ENCODE measurements around the gene TRNT1. TPM values are rescaled to one million over a fixed set of nuclear protein-coding genes. Genes with fewer than 3 reads are reported as not detected.
A peak's percentile ranks its signal among the peaks of the same experiment; 100 is the strongest.

The TRNT1 gene
- total RNA-seq: 11.2 TPM
- long read RNA-seq, transcript TRNT1-201 (8 exons, 2,276 nt): major isoform, 6 of 11 reads
- long read RNA-seq, partial matches to known transcripts: 2 of 11 reads
- long read RNA-seq, other reads (novel, unspliced or antisense): 3 of 11 reads

DNA sequence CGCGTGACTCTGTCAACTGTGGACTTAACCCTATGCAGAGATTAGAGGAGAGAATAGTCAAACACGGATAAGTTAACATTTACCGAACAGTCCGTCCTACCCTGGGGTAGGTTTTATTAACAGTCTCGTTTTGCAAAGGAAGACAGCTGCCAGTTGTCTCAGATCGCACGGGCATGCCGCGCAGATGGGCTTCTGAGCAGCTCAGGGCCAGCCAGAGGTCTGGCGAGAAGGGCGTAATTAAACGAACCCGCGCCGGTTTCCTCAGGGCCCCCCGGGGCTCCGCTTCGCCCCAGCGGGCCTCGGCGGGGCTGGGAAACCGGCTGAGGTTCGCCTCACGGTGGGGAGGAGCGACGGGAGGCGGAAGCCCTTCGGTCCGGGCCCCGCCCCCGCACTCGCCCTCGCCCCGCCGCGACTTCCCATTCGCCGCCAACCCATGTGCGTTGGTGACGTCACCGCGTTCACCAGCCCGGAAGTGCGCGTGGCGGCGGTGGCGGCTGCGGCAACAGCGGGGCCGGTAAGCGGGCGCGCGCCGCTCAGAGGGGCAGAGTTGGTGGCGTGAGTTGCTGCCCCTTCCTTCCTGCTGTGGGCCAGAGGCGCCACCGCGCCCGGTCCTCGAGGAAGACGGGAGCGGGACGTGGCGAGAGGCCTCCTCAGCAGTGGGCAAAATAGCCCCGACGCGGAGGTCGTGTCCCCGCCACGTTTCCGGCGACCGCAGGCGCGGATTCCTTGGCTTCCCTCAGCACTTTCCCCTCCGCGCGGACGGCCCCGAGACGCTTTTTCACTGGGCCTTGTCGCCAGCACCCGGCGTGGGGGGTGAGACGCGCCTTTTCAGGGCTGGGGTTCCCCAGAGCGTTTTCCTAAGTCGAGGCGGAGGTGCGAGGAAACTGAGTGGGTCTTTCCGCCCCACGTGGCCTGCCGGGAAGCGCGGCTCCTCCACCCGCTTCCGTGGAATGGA is at the start of gene TRNT1:
Gene TRNT1 (plus strand): TSS at position 464 of the 955 bp plus-strand sequence. CDS start 2,101 bp downstream, outside the sequence.
- ATAC-seq: peak; percentile 99
- intact Hi-C loops (cut with DNase I): loop anchor here (10.0 kb wide), 1 partner anchor 48 kb away; the partner anchor contains the start of gene CRBN

DNA sequence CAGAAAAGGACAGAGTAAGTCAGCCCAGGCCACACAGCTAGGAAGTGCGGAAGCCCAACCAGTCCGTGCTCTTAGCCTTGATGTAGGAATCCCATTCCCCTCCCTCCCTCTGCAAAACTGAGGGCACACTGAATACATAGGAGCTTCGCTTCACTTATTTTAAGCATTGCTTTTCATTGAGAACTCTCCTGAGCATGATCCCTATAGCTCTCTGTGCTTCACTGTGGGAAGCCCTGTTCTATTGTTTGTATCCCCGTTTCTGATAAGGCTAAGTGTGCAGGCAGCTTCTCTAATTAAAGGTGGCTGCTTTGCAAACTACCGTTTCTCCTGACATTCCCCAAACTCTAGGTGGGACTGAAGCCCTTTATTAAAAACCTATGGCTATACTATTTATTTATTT is 46.4 kb upstream of the TRNT1 start:
- intact Hi-C loops (cut with DNase I): no loop called here
- no peak for ATAC-seq
- DNase-seq (ENCODE audit: missing footprints): no peak

More for the DNA sequence above, at the start of gene TRNT1:
- DNase-seq (ENCODE audit: missing footprints): peak; percentile 99

DNA sequence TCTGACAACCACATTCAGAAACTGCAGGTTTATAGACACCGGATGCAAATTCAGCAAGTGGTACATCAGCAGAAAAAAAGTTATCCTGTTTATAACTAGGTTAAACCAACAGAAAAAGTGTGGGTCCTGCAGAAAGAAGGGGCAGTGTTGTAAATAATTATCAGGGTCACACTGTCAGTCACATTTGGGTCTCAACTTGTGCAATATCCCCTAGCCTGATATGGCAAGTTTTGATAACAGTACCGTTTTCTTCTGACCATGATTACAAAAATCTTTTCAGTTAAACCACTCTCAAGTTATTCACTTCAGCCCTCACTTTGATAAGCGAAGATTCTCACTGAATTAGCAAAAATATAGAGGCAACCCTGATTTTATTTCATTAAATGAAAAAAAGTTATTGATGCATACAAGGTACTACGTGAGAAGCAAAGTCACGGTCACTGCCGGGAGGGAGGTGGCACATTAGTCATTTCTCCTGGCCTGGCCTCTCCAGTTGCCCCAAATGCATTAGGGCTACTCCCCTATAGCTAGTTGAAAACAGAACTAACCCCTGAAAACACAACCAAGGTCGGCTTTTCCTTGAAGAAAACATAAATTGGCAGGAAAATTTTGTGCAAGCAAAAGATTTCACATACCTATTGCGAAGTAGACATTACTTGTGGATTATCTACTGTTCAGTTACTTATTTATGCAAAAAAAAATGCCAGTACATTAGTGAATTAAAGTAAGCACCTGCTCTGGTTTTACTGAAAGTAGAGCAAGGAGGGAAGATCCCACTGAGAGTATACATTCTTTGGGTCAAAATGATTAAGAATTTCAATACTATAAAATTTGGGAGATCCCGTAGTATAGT is 45.1 kb upstream of the TRNT1 start:
- no peak for ATAC-seq
- intact Hi-C loops (cut with DNase I): no loop called here
- no peak for DNase-seq (ENCODE audit: missing footprints)

DNA sequence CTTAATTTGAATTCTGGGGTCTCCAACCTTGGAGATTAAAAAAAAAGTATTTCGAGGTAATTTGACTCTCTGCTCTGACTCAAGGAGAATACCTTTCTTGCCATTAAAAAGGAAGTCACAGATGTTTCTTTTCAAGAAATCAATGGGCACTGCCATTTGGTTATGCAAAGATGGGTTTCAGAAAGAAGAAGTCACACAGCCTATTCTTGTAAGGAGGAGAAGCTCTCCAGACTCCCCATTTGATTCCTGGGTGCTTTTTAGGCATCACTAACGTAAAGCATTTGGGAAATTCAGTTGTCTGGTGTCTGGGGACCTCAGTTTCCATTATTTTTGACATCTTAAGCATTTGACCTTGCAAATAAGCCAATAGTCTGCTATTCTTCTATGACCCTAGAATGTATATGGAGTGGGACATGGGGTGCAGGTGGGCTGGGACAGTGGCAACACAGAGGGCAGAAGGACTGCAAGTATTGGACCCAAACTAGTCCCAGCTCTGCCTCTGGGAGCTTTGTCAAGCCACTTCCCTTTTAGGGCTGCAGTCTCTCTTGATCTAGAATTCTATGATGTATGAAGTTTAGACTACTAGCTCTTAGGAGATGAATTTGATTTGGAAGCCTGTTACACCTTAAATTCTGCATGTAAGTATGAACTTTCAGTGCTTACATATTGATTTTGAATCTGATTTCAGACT is 44.4 kb upstream of the TRNT1 start:
- DNase-seq (ENCODE audit: missing footprints) (no peak), ATAC-seq (no peak)
- intact Hi-C loops (cut with DNase I): no loop called here

DNA sequence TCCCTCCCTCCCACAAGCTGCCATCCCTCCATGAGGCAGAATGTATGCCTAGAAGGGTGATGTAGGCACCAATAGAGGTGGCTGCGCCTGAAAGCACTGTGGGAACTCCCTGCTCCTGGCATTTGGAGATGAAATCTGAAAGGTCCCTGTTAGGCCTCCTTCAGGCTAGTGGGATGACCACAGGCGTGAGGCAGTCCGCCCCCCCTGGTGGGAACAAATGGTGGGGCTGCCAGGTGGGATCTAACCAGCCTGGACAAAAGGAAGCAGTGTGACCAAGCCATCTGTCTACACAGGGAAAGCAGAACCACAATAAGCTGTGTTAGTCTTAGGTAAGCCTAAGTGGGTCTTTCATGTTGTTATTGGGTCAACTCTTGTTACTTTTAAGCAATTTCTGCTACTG is 41.9 kb upstream of the TRNT1 start:
- ATAC-seq (no peak), DNase-seq (ENCODE audit: missing footprints) (no peak)
- intact Hi-C loops (cut with DNase I): no loop called here

DNA sequence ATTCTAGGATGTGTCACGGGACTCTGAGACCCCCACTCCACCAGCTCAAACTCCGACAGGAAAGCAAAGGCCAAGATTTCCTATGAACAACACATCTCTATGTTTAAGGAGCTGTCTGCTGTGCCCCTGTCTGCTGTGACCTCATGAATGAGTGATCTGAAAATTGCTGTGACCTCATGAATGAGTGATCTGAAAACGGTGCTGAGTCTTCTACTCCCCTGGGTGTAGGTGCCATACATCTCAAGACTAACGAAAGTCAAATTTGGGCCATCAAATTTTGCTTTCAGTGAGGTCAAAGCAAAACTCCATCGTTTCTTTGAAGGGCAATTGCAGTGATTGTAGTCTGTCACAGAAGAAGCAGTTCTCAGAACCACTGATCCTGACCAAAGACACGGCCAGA is 41.0 kb upstream of the TRNT1 start:
- DNase-seq (ENCODE audit: missing footprints) (no peak), ATAC-seq (no peak)
- intact Hi-C loops (cut with DNase I): no loop called here

DNA sequence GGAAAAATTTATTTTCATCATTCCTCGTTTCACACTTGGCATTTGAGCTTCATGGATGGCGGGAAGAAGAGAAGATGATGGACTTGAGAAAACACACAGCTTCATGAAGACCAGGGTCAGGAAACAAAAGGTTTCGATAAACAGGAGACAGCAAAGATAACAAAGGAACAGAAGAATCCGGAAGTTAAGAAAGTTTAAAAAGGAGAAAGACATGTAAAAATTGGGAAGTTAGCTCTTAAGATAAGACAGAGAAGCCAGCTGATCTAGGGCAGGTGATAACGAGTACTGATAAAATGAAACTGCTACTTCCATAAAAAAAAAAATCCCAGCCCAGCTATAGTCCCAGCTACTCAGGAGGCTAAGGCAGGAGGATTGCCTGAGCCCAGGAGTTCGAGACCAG is 40.5 kb upstream of the TRNT1 start:
- no peak for ATAC-seq

DNA sequence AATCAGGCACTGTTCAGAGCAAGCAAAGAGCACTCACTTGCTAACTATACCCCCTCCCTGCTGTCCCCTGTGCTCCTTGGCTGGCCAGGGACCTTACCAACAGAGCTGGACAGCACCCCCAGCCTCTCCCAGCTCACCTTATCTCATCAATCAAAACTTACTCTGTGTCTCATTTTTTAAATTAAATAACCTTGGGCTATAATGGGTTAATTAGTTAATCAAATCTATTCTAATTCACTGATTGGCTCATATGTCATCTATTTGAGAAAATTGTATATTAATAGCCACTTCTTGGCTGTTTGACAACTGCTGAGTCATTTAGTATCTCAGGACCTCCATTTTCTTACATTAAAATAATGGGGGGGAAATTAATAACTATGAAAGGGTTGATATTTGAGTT is 39.5 kb upstream of the TRNT1 start:
- ATAC-seq: no peak
- DNase-seq (ENCODE audit: missing footprints): no peak
- intact Hi-C loops (cut with DNase I): no loop called here

More for the DNA sequence above, 40.5 kb upstream of the TRNT1 start:
- no peak for DNase-seq (ENCODE audit: missing footprints)
- intact Hi-C loops (cut with DNase I): no loop called here

DNA sequence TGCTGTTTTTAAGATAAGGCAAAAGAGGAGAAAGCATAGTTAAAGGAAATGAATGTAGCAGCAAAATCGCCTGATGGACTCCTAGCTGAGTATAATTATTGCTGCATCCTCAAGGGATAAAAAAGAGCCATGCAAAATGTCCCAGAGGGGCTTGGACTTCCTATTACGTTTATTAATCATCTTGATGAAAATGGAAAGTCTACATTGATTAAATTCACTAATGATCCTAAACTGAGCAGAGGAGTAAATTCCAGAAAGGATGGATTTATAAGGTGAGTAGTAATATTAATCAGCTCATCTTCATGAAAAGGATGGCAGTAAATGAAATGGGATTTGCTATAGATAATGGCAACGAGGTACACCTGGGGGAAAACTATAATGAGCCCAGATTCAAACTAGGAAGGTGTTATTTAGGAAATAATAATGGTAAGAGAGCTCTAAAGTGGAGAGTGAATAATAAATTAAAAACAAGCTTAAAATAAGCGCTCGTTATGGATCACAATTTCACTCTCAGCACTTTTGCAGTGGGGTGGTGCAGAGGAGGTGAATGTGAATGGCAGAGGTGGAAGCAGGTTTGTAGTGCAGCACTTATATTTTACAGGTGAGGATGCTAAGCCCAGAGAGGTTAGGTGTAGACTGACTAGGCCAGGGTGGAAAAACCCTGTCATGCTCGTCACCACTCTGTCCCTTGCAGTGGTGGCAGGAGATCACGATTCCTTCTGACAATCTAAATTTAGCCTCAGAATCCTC is 38.8 kb upstream of the TRNT1 start:
- DNase-seq (ENCODE audit: missing footprints) (no peak), ATAC-seq (no peak)
- intact Hi-C loops (cut with DNase I): no loop called here

DNA sequence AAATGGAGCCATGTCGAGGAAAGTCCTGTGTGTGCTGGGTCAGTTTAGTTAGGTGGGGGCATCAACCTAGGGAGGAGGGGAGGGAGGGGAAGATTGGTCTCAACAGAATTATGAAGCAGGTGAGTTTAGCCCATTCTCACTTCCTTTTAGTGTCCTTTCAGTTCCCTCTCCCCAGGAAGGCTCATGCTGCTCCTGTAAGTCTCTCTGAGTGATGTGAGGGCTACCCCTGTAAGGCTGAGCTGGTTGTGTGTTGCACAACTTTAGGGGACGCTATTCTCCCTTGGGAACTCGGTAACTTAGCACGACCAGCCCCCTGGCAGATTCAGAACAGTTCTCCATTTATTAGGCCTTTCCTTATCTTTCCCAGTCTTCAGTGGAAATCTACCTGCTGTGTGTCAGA is 37.7 kb upstream of the TRNT1 start:
- DNase-seq (ENCODE audit: missing footprints) (no peak), ATAC-seq (no peak)
- intact Hi-C loops (cut with DNase I): no loop called here

DNA sequence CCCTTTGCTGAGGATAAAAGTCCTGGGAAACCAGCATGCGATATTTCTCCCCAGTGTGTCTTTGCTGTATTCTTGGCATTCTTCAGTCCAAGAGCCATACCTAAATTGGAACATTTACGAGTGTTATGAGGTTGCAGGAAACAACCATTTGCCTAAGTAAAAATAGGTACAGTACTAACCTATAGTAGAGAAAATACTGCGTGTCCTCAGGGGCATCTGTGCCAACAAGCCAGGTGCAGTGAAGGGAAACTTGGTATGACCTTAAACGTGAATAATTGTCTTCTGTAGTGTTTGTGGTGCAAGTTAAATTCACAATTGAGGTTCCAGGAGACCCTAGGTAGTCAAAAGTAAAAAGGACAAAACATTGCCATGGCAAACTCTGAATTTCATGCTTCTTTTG is 28.8 kb upstream of the TRNT1 start:
- ATAC-seq: no peak
- intact Hi-C loops (cut with DNase I): no loop called here
- DNase-seq (ENCODE audit: missing footprints): no peak

DNA sequence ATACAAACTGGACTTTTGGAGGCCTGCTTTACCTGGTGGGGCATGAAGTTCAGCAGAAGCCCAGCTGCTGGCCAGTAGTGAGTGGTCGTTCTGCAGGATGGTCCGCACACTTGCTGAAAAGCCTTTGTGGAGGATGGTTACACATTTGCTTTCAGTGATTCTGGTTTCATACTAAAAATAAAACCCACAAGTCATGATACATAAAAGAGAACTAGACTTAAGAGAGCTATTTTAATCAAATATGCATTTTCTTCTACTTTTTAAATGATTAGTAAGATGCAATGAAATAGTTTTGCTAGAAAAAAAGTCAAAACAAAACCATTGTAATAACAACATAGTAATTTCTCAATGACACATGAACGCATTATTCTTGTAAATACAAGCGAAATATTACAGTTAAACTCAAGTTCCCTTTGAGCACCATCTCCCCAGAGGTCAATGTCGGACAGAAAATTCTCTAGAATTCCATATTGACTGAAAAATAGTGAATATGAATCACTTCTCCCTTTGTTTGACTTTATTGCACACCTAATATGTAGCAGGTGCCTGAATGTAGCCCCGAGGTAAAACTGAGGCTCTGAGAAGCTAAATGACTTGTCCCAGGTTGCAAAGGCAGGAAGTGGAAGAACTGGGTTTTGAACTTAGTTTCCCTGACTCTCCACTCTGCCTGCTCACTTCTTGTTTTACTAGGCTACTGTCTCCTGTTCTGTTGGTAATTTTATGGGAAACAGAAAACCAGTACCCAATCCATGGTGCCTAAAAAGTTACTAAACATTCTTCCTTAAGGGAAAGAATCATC is 24.9 kb upstream of the TRNT1 start:
- intact Hi-C loops (cut with DNase I): no loop called here
- no peak for ATAC-seq
- no peak for DNase-seq (ENCODE audit: missing footprints)

DNA sequence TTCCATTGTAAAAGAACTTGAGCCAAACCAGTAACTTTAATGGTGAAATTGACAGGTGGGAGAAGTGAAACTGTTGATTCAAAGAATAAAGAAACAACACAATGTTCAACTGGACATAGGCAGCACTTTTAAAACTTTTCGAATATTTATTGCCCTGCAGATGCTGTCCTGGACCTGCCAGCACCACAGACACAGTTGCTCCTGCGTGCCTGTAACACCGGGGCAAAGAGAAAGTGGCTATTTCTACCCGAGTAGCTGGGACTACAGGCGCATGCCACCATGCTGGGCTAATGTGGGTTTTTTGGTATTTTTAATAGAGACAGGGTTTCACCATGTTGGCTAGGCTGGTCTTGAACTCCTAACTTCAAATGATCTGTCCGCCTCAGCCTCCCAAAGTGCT is 24.0 kb upstream of the TRNT1 start:
- intact Hi-C loops (cut with DNase I): no loop called here
- no peak for DNase-seq (ENCODE audit: missing footprints)
- ATAC-seq: no peak

DNA sequence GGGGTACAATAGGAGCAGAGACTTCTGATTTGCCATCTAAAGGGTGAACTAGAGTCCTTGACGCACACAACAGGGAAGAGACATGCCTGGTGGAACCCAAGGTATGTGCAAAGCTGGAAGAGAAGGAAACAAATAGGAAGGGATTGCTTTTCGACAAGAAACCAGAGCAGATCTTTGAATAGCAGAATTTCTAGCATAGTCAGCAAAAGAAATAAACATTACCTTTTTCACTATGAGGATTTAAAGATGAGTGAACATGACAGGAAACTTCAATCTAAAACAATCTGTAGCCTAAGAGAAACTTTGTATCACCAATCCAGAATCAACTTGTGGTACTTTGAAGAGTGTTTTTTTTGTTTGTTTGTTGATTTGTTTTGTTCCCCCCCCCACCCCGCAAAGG is 21.5 kb upstream of the TRNT1 start:
- intact Hi-C loops (cut with DNase I): no loop called here
- ATAC-seq (no peak), DNase-seq (ENCODE audit: missing footprints) (no peak)

DNA sequence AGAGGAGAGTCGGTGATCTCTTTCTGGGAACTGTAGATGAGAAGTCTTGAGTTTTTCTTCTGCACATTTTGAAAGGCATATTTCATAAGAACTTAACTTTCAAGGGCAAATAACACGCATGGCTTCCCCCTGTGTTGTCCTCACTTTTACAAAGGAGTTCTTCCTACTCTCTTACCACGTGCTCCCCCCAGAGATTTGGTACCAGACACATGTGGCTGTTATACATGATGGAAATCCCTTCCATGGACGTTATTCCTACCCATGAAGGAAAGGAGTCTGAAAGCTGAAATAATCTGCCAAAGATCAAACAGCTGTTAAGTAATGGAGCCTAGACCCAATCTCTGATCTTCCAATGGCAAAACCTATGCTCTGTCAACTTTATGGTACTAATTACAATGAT is 20.9 kb upstream of the TRNT1 start:
- ATAC-seq: no peak
- intact Hi-C loops (cut with DNase I): no loop called here

DNA sequence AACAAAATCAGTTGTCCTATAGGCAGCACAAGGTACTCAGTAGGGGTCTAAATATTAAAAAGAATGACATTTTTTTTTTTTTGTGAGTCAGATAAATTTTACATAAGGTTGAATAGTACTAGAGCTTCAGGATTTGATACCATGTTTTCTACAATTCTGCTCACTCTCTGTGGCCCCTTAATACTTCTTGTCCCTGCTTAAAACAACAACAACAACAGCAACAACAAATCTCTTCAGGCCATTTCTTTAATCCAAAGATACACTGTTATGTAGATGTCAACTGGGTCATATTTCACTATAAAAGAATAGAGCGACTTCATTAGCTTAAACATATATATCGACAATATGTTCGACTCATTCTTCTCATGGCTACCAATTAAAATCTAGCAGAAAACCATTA is 19.6 kb upstream of the TRNT1 start:
- intact Hi-C loops (cut with DNase I): no loop called here
- DNase-seq (ENCODE audit: missing footprints) (no peak), ATAC-seq (no peak)

More for the DNA sequence above, 20.9 kb upstream of the TRNT1 start:
- DNase-seq (ENCODE audit: missing footprints): no peak

DNA sequence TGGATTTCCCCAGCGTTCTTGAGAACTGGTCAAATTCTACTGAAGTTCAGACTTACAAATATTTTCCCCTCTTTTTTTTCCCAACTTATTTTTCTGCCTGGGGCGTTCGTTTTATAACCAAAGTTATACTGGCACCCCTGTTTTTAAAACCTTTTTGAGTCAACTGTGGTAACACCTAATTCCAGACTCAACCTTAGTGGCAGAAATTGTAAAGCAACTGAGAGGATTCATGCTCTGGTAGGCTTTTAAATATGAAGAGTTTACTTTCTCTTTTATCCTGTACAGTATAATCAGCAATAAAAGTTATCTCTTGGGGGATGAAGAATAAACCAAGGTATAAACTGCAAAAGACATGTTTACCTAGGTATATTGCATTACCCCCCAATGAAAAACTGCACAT is 18.9 kb upstream of the TRNT1 start:
- DNase-seq (ENCODE audit: missing footprints) (no peak), ATAC-seq (no peak)
- intact Hi-C loops (cut with DNase I): no loop called here

Measured in Right ventricle myocardium inferior (tissue), 1 donor.